Hepatocyte (in vitro differentiated cells): ENCODE data around the gene BACE1.

Source experiments
- EZH2 ChIP-seq: fragments of 200-600 bp; sonication (generic); IDR thresholded peaks from 2 replicates; pipeline ENCODE4 v1.6.1; 2016; ENCODE audit warnings: antibody characterized with exemption, mild to moderate bottlenecking, borderline replicate concordance
- EZH2phosphoT487 ChIP-seq: fragments of 200-600 bp; sonication (generic); IDR thresholded peaks from one replicate; pipeline ENCODE4 v1.6.1; 2018; ENCODE audit warnings: antibody characterized with exemption, mild to moderate bottlenecking, low read depth, moderate library complexity; ENCODE audit not compliant: unreplicated experiment, severe bottlenecking
- TF ChIP-seq, protein P1 (sequence below): fragments of 200-600 bp; sonication (generic); IDR thresholded peaks from 2 replicates; pipeline ENCODE4 v1.5.1; 2016; ENCODE audit warnings: antibody characterized with exemption, mild to moderate bottlenecking; ENCODE audit not compliant: poor library complexity

GRCh38 chr11:117315285-117316196, 515 bp downstream of the BACE1 start:
- TF ChIP-seq, protein P1, sequence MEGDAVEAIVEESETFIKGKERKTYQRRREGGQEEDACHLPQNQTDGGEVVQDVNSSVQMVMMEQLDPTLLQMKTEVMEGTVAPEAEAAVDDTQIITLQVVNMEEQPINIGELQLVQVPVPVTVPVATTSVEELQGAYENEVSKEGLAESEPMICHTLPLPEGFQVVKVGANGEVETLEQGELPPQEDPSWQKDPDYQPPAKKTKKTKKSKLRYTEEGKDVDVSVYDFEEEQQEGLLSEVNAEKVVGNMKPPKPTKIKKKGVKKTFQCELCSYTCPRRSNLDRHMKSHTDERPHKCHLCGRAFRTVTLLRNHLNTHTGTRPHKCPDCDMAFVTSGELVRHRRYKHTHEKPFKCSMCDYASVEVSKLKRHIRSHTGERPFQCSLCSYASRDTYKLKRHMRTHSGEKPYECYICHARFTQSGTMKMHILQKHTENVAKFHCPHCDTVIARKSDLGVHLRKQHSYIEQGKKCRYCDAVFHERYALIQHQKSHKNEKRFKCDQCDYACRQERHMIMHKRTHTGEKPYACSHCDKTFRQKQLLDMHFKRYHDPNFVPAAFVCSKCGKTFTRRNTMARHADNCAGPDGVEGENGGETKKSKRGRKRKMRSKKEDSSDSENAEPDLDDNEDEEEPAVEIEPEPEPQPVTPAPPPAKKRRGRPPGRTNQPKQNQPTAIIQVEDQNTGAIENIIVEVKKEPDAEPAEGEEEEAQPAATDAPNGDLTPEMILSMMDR: no peak
- no peak for TF ChIP-seq EZH2phosphoT487
- no peak for TF ChIP-seq EZH2
